GM12891 (cell line): Measurements from ENCODE around the gene DAP3.
"Not testable (repeated sequence)": the region's sequence is repeated elsewhere in the genome, so short reads cannot be mapped to it uniquely, and the experiment has no call there.

Source experiments
- POLR2A ChIP-seq: IDR thresholded peaks from 2 replicates; pipeline ENCODE4 v1.6.1; 2011; ENCODE audit warnings: low read depth, low read length, control low read depth
- POLR2AphosphoS5 ChIP-seq: IDR thresholded peaks from 2 replicates; pipeline ENCODE4 v1.6.1; 2011; ENCODE audit warnings: low read depth, low read length, control low read depth
- POU2F2 ChIP-seq: IDR thresholded peaks from 2 replicates; pipeline ENCODE4 v1.6.1; 2011; ENCODE audit warnings: low read depth, mild to moderate bottlenecking, control low read depth, low read length, moderate library complexity

GRCh38 chr1:155701675-155702074 lies 12.8 kb downstream of the DAP3 start:
- not testable (repeated sequence) for TF ChIP-seq POLR2AphosphoS5, POLR2A, POU2F2
